ENCODE data around the gene MVK.

DNA sequence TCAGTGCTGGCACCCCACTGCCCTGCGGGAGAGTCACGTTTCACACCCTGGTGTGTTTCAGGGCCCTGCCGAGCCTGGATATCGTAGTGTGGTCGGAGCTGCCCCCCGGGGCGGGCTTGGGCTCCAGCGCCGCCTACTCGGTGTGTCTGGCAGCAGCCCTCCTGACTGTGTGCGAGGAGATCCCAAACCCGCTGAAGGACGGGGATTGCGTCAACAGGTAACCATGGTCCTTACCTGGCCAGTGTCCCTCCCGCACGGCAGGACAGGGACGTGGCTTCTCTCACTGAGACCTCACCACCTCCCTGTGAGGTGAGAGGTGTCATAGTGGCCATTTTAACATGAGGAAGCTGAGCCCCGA, 7.7 kb downstream of the MVK start:
- TF ChIP-seq POLR2A (IDR thresholded peaks at IDR 0.05) (no peak), POLR2AphosphoS5 (IDR thresholded peaks at IDR 0.05) (no peak)
- TF ChIP-seq, protein P1, sequence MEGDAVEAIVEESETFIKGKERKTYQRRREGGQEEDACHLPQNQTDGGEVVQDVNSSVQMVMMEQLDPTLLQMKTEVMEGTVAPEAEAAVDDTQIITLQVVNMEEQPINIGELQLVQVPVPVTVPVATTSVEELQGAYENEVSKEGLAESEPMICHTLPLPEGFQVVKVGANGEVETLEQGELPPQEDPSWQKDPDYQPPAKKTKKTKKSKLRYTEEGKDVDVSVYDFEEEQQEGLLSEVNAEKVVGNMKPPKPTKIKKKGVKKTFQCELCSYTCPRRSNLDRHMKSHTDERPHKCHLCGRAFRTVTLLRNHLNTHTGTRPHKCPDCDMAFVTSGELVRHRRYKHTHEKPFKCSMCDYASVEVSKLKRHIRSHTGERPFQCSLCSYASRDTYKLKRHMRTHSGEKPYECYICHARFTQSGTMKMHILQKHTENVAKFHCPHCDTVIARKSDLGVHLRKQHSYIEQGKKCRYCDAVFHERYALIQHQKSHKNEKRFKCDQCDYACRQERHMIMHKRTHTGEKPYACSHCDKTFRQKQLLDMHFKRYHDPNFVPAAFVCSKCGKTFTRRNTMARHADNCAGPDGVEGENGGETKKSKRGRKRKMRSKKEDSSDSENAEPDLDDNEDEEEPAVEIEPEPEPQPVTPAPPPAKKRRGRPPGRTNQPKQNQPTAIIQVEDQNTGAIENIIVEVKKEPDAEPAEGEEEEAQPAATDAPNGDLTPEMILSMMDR (IDR thresholded peaks at IDR 0.05) = no peak
